MM.1S (cell line): ENCODE data around the gene RSBN1L.

Experiments used
- EZH2 ChIP-seq: fragments of 300-600 bp; sonication (generic); optimal IDR thresholded peaks from 2 replicates; pipeline ENCODE3; 2017; ENCODE audit warnings: low read depth, mild to moderate bottlenecking, antibody characterized with exemption, low read length, mixed read lengths
- EZH2phosphoT487 ChIP-seq: fragments of 300-600 bp; sonication (generic); IDR thresholded peaks from 2 replicates; pipeline ENCODE4 v1.6.1; 2018; ENCODE audit warnings: antibody characterized with exemption, low read length
- TF ChIP-seq, protein P1 (sequence below): fragments of 300-600 bp; sonication (generic); IDR thresholded peaks from 2 replicates; pipeline ENCODE4 v1.5.1; 2016; ENCODE audit warnings: antibody characterized with exemption, low read length, mixed read lengths

DNA sequence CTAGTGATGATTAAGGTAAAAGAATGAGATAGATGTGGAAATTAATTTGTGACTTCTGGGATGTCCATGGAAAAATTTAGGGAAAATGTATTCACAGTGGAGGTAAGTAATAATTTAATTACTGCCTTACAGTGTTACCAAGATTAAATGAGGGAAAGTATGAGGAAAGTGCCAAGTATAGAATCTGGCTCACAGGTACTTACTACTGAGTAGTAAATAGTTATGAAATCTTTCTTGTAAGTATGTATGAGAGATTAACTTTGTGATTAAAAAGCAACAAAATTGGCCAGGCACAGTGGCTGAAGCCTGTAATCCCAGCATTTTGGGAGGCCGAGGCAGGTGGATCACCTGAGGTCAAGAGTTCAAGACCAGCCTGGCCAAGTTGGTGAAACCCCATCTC lies 42.1 kb downstream of the RSBN1L start:
- TF ChIP-seq EZH2 (no peak), EZH2phosphoT487 (no peak)
- TF ChIP-seq, protein P1, sequence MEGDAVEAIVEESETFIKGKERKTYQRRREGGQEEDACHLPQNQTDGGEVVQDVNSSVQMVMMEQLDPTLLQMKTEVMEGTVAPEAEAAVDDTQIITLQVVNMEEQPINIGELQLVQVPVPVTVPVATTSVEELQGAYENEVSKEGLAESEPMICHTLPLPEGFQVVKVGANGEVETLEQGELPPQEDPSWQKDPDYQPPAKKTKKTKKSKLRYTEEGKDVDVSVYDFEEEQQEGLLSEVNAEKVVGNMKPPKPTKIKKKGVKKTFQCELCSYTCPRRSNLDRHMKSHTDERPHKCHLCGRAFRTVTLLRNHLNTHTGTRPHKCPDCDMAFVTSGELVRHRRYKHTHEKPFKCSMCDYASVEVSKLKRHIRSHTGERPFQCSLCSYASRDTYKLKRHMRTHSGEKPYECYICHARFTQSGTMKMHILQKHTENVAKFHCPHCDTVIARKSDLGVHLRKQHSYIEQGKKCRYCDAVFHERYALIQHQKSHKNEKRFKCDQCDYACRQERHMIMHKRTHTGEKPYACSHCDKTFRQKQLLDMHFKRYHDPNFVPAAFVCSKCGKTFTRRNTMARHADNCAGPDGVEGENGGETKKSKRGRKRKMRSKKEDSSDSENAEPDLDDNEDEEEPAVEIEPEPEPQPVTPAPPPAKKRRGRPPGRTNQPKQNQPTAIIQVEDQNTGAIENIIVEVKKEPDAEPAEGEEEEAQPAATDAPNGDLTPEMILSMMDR: no peak
